GM19467 (cell line): Measurements from ENCODE around the gene TMEM259.

ENCODE experiments used
- ATAC-seq: cut with Tn5 transposase; IDR thresholded peaks from one replicate; pipeline ENCODE4 v1.9.1; 2021; ENCODE audit warnings: mild to moderate bottlenecking, moderate library complexity; ENCODE audit not compliant: unreplicated experiment

Gene TMEM259

GRCh38 chr19:1017906-1018305, 3.0 kb downstream of the TMEM259 start:
- ATAC-seq = no peak

GRCh38 chr19:1017115-1017905, 3.6 kb downstream of the TMEM259 start:
- no peak for ATAC-seq

- no peak for ATAC-seq
Measured at GRCh38 chr19:1016647-1017114, 4.2 kb downstream of the TMEM259 start.

- ATAC-seq = no peak
Measured at GRCh38 chr19:1015782-1016646, 4.9 kb downstream of the TMEM259 start.

- no peak for ATAC-seq
Measured at GRCh38 chr19:1015061-1015781, 5.7 kb downstream of the TMEM259 start.

- no peak for ATAC-seq
Measured at GRCh38 chr19:1014161-1015060, 6.5 kb downstream of the TMEM259 start.

GRCh38 chr19:1013218-1013617, 7.7 kb downstream of the TMEM259 start:
- ATAC-seq = no peak

GRCh38 chr19:1012334-1012733, 8.6 kb downstream of the TMEM259 start:
- no peak for ATAC-seq

- ATAC-seq = no peak
Measured at GRCh38 chr19:1011831-1012333, 9.0 kb downstream of the TMEM259 start.

- ATAC-seq = no peak
Measured at GRCh38 chr19:1010586-1011510, 10.1 kb downstream of the TMEM259 start.

GRCh38 chr19:1009981-1010538, 10.9 kb downstream of the TMEM259 start:
- ATAC-seq = no peak

- no peak for ATAC-seq
Measured at GRCh38 chr19:1009041-1009980, 11.6 kb downstream of the TMEM259 start.

- ATAC-seq = no peak
Measured at GRCh38 chr19:1008268-1009040, 12.5 kb downstream of the TMEM259 start.

GRCh38 chr19:1007399-1008251, 13.3 kb downstream of the TMEM259 start:
- ATAC-seq = no peak

- no peak for ATAC-seq
Measured at GRCh38 chr19:1006711-1007398, 14.1 kb downstream of the TMEM259 start.
